ENCODE data around the gene SCYL1.
"Not testable (repeated sequence)": the region's sequence is repeated elsewhere in the genome, so short reads cannot be mapped to it uniquely, and the experiment has no call there.

Gene SCYL1

GRCh38 chr11:65559951-65560537 lies 35.2 kb downstream of the SCYL1 start:
- no peak overlapping the region for H3K4me3 ChIP-seq (ENCODE audit: low read length)
- no peak for DNase-seq (ENCODE audit: low read depth, low spot score)

- no peak overlapping the region for H3K4me3 ChIP-seq (ENCODE audit: low read length)
- DNase-seq (ENCODE audit: low read depth, low spot score): no peak
Measured at GRCh38 chr11:65560555-65561418, 35.9 kb downstream of the SCYL1 start.

GRCh38 chr11:65562020-65562419 lies 37.1 kb downstream of the SCYL1 start:
- H3K4me3 ChIP-seq (ENCODE audit: low read length): no peak overlapping the region
- no peak for DNase-seq (ENCODE audit: low read depth, low spot score)

GRCh38 chr11:65562788-65563187 lies 37.9 kb downstream of the SCYL1 start:
- no peak overlapping the region for H3K4me3 ChIP-seq (ENCODE audit: low read length)

GRCh38 chr11:65563601-65564000 lies 38.7 kb downstream of the SCYL1 start:
- H3K4me3 ChIP-seq (ENCODE audit: low read length): no peak overlapping the region
- no peak for DNase-seq (ENCODE audit: low read depth, low spot score)

More at GRCh38 chr11:65562788-65563187, 37.9 kb downstream of the SCYL1 start:
- no peak for DNase-seq (ENCODE audit: low read depth, low spot score)

- DNase-seq (ENCODE audit: low read depth, low spot score): peak; percentile 70
Measured at GRCh38 chr11:65564879-65565559, 40.1 kb downstream of the SCYL1 start.

GRCh38 chr11:65565624-65566453 lies 41.0 kb downstream of the SCYL1 start:
- no peak overlapping the region for H3K4me3 ChIP-seq (ENCODE audit: low read length)
- no peak for DNase-seq (ENCODE audit: low read depth, low spot score)

More at GRCh38 chr11:65564879-65565559, 40.1 kb downstream of the SCYL1 start:
- not testable (repeated sequence) for H3K4me3 ChIP-seq (ENCODE audit: low read length)

- DNase-seq (ENCODE audit: low read depth, low spot score): no peak
- H3K4me3 ChIP-seq (ENCODE audit: low read length): peak overlapping the region; percentile 94
Measured at GRCh38 chr11:65569164-65569972, 44.5 kb downstream of the SCYL1 start.

GRCh38 chr11:65569973-65570918 lies 45.4 kb downstream of the SCYL1 start, which contains the start of gene ZNRD2:
TSS of gene ZNRD2 (plus strand) at chr11:65570477. CDS start at chr11:65570492, 15 bp downstream.
- H3K4me3 ChIP-seq (ENCODE audit: low read length): peak within 1 kb of the TSS; percentile 94
- DNase-seq (ENCODE audit: low read depth, low spot score): peak; percentile 96

GRCh38 chr11:65571420-65571819 lies 46.5 kb downstream of the SCYL1 start:
- DNase-seq (ENCODE audit: low read depth, low spot score): no peak
- H3K4me3 ChIP-seq (ENCODE audit: low read length): peak overlapping the region; percentile 94

- no peak for DNase-seq (ENCODE audit: low read depth, low spot score)
- peak overlapping the region; percentile 94 for H3K4me3 ChIP-seq (ENCODE audit: low read length)
Measured at GRCh38 chr11:65571940-65572339, 47.1 kb downstream of the SCYL1 start.

GRCh38 chr11:65572356-65573051 lies 47.6 kb downstream of the SCYL1 start, which contains the start of gene FAM89B:
TSS of gene FAM89B (plus strand) at chr11:65572538. CDS start at chr11:65572670, 132 bp downstream.
- peak; percentile 81 for DNase-seq (ENCODE audit: low read depth, low spot score)
- H3K4me3 ChIP-seq (ENCODE audit: low read length): peak within 1 kb of the TSS; percentile 94

GRCh38 chr11:65573391-65574079 lies 48.7 kb downstream of the SCYL1 start:
- DNase-seq (ENCODE audit: low read depth, low spot score): no peak

GRCh38 chr11:65574109-65574810 lies 49.4 kb downstream of the SCYL1 start:
- DNase-seq (ENCODE audit: low read depth, low spot score): peak; percentile 83
- H3K4me3 ChIP-seq (ENCODE audit: low read length): peak overlapping the region; percentile 94

More at GRCh38 chr11:65573391-65574079, 48.7 kb downstream of the SCYL1 start:
- H3K4me3 ChIP-seq (ENCODE audit: low read length): peak overlapping the region; percentile 94

All from Jurkat, Clone E6-1 (cell line).